GM15510 (cell line): ENCODE data around the gene CASKIN1.

Source experiments
- POLR2A ChIP-seq: IDR thresholded peaks from 3 replicates; pipeline ENCODE4 v1.6.1; 2011; ENCODE audit warnings: borderline replicate concordance; ENCODE audit not compliant: insufficient read length; ENCODE audit errors: extremely low read depth

Gene CASKIN1

DNA sequence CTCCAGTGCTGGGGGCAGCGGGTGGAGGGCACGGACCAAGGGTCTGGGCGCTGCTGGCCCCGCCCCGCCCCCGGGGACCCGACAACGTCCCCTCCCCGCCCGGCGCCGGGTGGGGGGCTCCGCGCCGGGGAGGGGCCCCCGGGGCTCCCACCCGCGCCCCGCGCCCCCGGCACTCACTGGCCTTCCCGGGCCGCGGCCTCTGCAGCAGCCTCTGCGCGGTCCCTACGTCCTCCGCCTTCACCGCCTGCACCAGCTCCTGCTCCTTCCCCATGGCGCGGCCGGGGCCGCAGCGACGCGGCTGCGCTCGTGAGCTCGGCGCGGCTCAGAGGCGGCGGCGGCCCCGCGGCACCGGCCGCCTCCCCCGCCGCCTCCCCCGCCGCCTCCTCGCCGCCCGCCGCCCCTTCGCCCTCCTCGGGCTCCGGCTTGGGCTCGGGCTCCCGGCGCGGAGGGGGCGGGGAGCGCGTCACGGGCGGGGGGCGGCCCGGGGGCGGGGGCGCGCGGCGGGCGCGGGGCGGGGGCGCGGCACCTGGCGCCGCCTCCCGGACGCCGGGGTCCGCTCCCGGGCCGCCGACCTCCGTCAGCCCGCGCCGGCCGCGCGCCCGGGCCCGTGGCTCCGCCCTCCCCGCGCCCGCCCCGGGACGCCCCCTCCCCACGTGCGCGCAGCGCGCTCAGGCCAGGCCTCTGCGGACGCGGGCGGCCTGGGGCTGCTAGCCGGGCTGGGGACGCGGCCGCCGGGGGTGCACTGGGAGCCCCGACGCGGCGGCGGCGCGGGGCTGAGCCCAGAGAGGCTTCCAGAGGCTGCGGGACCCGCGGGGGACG, at the start of gene CASKIN1:
Gene CASKIN1 (minus strand): TSS at position 444 of the 819 bp plus-strand sequence. CDS start 173 bp downstream, at position 271.
- TF ChIP-seq POLR2A, result no peak

GRCh38 chr16:2244926-2245795, 48.8 kb upstream of the CASKIN1 start:
- TF ChIP-seq POLR2A, result no peak

DNA sequence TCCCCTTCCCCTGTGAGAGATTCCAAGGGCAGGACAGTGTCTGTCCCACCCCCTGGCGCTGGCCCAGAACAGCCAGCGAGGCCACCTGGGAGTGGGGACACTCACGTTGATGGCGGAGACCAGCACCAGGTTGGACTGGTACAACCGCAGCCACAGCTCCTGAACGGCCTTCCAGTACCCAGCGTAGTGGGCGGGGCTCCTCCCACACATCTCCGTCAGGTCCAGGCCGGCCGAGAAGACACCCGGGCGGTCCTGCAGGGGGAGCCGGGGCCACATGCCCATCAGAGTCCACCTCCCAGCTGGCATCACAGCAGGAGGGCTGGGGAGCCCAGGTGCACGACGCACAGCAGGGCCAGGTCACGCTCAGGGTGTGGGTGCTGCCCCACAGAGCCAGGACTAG, 47.9 kb upstream of the CASKIN1 start:
- no peak for TF ChIP-seq POLR2A

- TF ChIP-seq POLR2A, result no peak
These were observed 47.4 kb upstream of the CASKIN1 start for GRCh38 chr16:2243781-2244180.

- TF ChIP-seq POLR2A, result no peak
These were observed 46.7 kb upstream of the CASKIN1 start for GRCh38 chr16:2243031-2243528.

GRCh38 chr16:2242598-2242997, 46.2 kb upstream of the CASKIN1 start:
- TF ChIP-seq POLR2A, result no peak

- no peak for TF ChIP-seq POLR2A
These were observed 42.7 kb upstream of the CASKIN1 start for GRCh38 chr16:2238838-2239675.

GRCh38 chr16:2238150-2238837, 41.9 kb upstream of the CASKIN1 start:
- TF ChIP-seq POLR2A, result peak; percentile 12

DNA sequence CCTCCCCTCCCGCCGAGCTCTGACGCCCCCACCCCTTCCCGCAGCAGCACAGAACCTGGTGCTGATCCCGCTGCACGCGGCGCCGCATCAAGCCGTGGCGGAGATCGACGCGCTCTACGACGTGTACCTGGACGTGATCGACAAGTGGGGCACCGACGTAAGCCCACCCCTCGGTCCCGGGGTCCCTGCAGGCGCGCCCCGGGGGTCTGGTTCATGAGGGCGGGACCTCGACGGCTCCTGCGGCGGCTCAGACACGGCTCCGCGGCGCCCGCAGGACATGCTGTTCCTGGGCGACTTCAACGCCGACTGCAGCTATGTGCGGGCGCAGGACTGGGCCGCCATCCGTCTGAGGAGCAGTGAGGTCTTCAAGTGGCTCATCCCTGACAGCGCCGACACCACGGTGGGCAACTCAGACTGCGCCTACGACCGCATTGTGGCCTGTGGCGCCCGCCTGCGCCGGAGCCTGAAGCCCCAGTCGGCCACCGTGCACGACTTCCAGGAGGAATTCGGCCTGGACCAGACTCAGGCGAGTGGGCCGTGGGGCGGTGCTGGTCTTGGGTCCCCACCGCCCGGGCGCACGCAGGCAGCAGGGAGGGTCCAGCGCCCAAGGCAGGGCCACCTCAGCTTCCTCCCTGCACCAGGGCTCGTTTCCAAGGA, 41.2 kb upstream of the CASKIN1 start:
- TF ChIP-seq POLR2A, result no peak

- TF ChIP-seq POLR2A, result no peak
These were observed 40.7 kb upstream of the CASKIN1 start for GRCh38 chr16:2237102-2237482.

DNA sequence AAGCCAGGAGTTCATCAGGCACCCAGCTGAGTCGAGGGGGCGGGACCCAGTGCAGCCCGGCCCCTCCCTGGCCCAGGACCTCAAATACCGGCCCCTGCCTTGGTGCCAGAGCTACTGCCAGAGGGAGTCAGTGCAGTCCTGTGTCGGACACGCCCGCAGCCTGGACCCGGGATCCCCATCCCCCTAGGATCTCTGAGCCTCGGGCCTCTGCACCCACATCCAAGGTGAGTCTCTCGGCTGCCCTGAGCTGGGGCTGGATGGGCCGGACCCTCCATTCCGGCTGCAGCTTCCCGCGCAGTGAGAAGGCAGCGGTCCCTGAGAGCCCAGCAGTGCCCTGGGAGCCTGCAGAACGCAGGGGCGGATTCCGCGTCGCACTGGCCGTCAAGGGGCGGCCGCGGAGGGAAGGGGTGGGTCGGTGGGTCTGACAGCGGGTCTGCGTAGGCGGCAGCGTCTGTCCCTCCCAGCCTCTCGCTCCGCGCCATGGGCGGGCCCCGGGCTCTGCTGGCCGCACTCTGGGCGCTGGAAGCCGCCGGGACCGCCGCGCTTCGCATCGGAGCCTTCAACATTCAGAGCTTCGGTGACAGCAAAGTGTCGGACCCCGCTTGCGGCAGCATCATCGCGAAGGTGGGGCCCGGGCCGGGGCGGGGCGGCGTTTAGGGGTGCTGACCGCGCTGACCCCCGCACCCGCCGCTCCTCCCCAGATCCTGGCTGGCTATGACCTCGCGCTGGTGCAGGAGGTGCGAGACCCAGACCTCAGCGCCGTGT, 40.1 kb upstream of the CASKIN1 start, which contains the start of gene DNASE1L2:
Gene DNASE1L2 (plus strand): TSS at position 108 of the 765 bp plus-strand sequence. CDS start 373 bp downstream, at position 481.
- no peak for TF ChIP-seq POLR2A

GRCh38 chr16:2235695-2236336, 39.4 kb upstream of the CASKIN1 start:
- peak; percentile 11 for TF ChIP-seq POLR2A
